RWPE1 (cell line): ENCODE measurements around the gene EPPIN.

Experiments
- CTCF ChIA-PET: fragments of 350-600 bp; sonication (Branson Sonifier 250); formaldehyde crosslinking; extraction: SDS; loops from one replicate; lab custom pipeline; 2021; lab: Yijun Ruan, JAX
- POLR2A ChIA-PET: fragments of 400-600 bp; formaldehyde crosslinking; extraction: SDS; loops from one replicate; lab custom pipeline; 2020; ENCODE audit warnings: antibody characterized with exemption; ENCODE audit not compliant: low non-redundant PET; lab: Yijun Ruan, JAX
- DNase-seq: peaks from one replicate; pipeline ENCODE4 v3.0.0; 2012; ENCODE audit warnings: low spot score
- H3K27ac ChIP-seq: fragments of 450-650 bp; 2 replicates; pipeline ENCODE4 v1.5.1; 2017
- TF ChIP-seq, protein P1 (sequence below): fragments of 450-650 bp; conservative IDR thresholded peaks from 2 replicates; pipeline ENCODE4 v1.5.1; 2017; ENCODE audit warnings: low read depth, mild to moderate bottlenecking

The EPPIN gene

DNA sequence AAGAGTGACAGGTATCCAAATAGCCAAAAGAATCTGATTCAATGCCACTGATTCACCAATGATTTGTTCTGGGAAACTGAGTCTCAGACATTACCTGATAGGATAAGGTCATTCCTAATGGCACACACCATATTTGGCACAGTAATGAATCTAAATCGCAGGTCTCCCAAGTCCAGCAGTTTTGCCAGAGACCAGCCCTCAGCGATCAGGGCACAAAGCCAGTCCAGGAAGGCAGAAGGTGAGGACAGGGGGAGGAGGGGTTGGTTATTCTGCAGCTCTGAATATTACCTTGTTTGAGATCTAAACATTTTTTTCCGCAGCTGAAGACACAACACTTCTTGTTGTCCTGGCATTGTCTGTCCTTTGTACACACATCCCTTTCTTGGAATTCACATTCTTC, 1.9 kb downstream of the EPPIN start:
- POLR2A ChIA-PET: no interaction called here
- CTCF ChIA-PET: interaction anchor here (0.5 to 2.0 kb wide), 8 partner anchors 11 to 442 kb away, joined by 3 to 12 read pairs (median 4); no protein-coding TSS in a partner anchor
- no peak for DNase-seq
- no peak overlapping the region for H3K27ac ChIP-seq
- TF ChIP-seq, protein P1, sequence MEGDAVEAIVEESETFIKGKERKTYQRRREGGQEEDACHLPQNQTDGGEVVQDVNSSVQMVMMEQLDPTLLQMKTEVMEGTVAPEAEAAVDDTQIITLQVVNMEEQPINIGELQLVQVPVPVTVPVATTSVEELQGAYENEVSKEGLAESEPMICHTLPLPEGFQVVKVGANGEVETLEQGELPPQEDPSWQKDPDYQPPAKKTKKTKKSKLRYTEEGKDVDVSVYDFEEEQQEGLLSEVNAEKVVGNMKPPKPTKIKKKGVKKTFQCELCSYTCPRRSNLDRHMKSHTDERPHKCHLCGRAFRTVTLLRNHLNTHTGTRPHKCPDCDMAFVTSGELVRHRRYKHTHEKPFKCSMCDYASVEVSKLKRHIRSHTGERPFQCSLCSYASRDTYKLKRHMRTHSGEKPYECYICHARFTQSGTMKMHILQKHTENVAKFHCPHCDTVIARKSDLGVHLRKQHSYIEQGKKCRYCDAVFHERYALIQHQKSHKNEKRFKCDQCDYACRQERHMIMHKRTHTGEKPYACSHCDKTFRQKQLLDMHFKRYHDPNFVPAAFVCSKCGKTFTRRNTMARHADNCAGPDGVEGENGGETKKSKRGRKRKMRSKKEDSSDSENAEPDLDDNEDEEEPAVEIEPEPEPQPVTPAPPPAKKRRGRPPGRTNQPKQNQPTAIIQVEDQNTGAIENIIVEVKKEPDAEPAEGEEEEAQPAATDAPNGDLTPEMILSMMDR: no peak

DNA sequence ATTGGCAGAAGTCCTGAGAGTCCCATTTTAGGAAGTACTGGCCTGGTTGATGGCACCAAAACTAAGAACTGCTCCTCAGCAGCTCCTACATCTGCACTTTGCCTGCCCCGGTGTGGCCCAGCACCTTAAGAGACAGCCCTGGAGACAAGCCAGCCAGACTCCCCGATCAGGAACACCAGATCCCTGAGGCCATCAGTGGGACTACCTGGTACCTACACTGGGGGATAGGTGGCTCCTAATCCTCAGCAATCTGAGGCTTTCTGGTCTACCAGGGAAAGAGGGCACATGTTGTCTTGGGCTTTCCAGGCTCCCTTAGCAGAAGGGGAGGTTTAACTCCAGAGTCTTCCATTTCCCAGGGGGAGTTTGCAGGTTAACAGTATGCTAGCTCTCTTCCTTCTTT, 7.8 kb downstream of the EPPIN start, which contains the start of gene WFDC6:
TSS of gene WFDC6 (minus strand) at position 101 of the 400 bp plus-strand sequence. CDS start at position 26, 75 bp downstream.
- TF ChIP-seq, protein P1: no peak
- no peak for DNase-seq
- CTCF ChIA-PET: interaction anchor here (0.6 to 2.9 kb wide), 5 partner anchors 9 to 820 kb away, joined by 3 to 25 read pairs (median 3); no protein-coding TSS in a partner anchor
- H3K27ac ChIP-seq: no peak within 1 kb of the TSS
- POLR2A ChIA-PET: no interaction called here

DNA sequence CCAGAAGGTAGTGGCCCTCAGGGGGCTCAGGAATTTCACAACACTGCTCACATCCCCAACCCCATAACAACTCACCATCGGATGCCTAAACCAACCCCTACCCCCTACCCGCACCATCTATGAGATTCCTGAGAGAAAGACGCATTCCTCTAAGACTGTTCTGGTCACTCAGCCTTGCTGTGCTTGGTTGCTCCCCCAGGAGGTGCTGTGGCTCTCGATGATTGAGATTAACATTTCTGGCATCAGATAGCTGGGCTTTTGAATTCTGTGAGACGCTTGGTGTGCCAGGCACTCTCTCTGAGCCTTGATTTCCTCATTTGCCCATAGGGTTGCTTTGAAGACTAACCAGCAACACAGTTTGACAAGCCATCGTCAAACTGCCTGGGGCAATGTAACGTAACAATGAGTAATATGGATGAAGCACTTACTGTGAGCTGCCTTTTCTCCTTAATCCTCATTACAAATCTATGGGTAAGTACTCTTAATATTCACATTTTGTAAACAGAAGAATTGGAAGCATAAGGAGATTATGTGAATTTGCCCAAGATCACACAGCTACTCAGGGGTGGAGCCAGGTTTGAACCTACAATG, 8.9 kb downstream of the EPPIN start:
- ChIA-PET CTCF (interaction anchor here (0.6 to 2.9 kb wide), 5 partner anchors 102 to 610 kb away, joined by 3 to 25 read pairs (median 3); no protein-coding TSS in a partner anchor), POLR2A (no interaction called here)
- no peak overlapping the region for H3K27ac ChIP-seq
- peak; percentile 85 for DNase-seq
- TF ChIP-seq, protein P1: no peak

DNA sequence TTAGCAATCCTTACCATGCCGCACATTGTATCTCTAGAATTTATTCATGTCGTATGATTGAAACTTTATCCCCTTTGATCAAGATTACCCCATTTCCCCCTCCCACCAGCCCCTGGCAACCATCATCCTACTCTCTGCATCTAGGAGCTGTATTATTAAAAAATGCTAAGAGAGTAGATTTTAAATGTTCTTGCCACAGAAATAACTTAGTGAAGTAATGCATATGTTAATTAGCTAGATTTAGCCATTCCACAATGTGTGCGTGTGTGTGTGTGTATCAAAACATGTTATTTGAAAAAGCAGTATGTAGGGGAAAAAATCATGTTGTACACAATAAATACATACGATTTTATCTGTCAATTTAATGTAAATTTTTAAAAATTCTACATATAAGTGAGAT, 19.9 kb downstream of the EPPIN start:
- CTCF ChIA-PET: interaction anchor here (0.6 to 0.7 kb wide), 2 partner anchors 69 to 650 kb away, joined by 3 read pairs; no protein-coding TSS in a partner anchor

DNA sequence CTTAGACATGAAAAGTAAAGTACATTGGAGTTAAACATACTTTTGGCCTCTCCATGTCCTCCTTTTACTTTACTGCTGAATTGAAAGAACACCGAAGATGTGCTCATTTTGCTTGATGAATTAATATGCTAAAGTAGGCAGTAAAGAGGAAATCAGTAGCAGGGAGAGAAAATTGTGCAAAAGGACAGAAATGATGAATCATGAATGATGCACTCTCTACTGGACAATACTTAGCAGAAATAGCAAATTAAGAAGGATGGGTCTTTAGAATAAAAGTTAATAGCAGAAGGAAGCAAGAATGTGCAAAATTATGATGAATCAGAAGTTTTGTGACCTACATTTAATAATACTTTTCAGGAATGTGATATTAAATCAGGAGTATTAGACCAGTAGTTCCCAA, 23.4 kb downstream of the EPPIN start:
- peak; percentile 32 for DNase-seq
- TF ChIP-seq, protein P1: no peak
- POLR2A ChIA-PET: no interaction called here
- CTCF ChIA-PET: interaction anchor here (0.8 kb wide), 1 partner anchor 74 kb away, joined by 3 read pairs; no protein-coding TSS in a partner anchor
- H3K27ac ChIP-seq: no peak overlapping the region

More for the DNA sequence above, 19.9 kb downstream of the EPPIN start:
- POLR2A ChIA-PET: no interaction called here
- H3K27ac ChIP-seq: no peak overlapping the region
- TF ChIP-seq, protein P1: no peak
- no peak for DNase-seq

DNA sequence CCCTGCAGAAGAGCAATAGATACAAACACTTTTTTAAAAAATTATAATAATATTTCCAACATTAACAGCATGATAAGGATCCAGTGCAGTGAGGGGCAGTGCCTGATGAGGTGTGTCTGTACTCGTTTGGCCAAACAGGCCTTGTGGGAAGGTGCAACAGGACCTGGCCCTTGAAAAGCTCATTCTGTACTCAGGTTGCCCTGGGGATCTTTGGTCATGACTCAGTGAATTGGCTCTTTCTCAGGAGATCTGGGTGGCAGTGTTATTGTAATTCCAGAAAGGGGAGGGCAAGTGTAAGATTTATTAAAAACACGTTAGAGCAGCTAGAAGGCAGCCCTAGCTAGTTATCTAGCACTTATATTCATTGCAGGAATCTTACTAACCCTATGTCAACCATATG, 28.9 kb downstream of the EPPIN start:
- TF ChIP-seq, protein P1: no peak
- POLR2A ChIA-PET: no interaction called here
- no peak overlapping the region for H3K27ac ChIP-seq
- DNase-seq: peak; percentile 95
- CTCF ChIA-PET: interaction anchor here (0.7 to 1.8 kb wide), 5 partner anchors 55 to 253 kb away, joined by 3 to 10 read pairs (median 3); partner anchors contain the start of gene WFDC10A
